ENCODE measurements around the gene MCU.
"Not testable (repeated sequence)": the region's sequence is repeated elsewhere in the genome, so short reads cannot be mapped to it uniquely, and the experiment has no call there.

Gene MCU

DNA sequence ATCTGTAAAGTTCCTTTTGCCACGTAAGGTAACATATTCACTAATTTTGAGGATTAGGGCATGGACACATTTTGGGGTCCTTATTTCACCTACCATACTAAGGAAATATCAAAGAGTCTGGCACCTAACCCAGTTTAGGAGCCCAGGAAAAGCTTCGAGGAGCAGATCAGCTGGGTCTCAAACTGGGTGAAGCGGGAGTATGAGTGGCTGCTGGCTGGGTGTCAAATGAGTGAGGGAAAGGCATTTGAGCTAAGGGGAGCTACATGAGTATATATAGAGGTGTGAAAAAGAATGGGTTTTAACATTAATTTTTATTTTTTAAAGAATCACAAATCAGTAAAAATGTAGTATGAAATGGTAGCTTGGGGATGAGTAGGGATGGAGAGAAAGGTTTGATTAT is 71.3 kb downstream of the MCU start:
- DNase-seq, result no peak

DNA sequence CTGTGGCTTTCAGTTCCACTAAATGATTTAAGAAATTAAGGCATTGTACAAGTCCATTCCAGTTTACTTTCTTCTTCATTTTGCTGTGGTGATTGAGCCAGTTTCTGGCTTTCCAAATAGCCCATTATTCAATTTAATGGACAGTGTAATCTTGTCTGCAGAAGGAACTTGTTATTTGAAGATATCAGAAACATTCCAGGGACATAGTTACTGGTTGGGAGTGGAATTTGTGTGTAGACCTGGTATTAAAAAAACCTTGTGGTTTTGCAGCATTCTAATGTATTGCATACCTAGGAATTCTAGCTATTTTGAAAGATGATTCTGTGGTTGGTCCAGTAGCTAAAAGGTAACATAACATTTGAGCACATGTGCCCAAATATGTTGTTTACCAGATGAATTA is 72.2 kb downstream of the MCU start:
- DNase-seq, result peak; percentile 82

DNA sequence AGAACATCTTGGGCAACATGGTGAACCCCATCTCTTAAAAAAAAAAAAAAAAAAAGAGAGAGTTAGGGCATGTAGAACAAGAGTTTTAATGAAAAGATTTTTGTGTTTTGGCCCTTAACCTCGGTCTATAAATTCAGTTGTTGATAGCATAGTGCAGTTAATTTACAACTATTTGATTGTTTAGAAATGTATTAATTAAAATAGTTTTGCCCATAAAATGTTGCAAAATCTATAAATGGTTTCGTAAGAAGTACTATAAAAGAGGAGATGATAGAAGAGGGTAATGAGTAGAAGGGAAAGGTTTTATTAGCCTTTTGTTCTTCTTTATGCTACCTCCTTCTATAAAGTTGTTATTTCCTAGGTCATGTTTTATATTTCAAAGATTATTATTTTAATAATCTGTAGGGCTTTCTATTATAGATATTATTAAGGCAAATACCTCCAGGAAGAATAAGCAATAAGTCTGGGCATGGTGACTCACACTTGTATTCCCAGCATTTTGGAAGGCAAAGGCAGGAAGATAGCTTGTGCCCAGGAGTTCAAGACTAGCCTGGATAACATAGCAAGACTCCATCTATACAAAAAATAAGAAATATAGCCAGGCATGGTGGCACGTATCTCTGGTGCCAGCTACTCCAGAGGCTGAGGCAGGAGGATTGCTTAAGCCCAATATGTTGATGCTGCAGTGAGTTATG is 73.3 kb downstream of the MCU start:
- no peak for DNase-seq

DNA sequence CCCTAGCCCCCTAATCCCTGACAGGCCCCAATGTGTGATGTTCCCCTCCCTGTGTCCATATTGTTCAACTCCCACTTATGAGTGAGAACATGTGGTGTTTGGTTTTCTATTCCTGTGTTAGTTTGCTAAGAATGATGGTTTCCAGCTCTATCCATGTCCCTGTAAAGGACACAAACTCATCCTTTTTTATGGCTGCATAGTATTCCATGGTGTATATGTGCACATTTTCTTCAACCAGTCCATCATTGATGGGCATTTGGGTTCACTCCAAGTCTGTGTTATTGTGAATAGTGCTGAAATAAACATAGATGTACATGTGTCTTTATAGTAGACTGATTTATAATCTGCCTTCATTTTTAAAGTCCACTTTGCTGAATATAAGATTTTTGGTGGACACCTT is 79.3 kb downstream of the MCU start:
- not testable (repeated sequence) for DNase-seq

GRCh38 chr10:72772031-72772430 is 80.1 kb downstream of the MCU start:
- no peak for DNase-seq

DNA sequence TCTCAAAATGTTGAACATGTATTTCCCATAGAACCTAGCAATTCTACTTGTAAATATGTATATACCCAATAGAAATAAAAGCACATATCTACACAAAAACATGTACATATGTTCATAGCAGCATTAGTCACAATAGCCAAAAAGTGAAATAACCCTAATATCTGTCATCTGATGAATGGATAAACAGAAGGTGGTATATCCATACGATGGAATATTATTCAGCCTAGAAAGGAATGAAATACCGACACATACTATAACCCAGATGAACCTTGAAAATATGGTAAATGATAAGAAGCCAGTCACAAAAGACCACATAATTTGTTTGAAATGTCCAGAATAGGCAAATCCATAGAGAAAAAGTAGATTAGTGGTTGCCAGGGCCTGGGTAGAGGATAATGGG is 87.9 kb downstream of the MCU start:
- no peak for DNase-seq

GRCh38 chr10:72782649-72783330 is 90.8 kb downstream of the MCU start:
- no peak for DNase-seq

DNA sequence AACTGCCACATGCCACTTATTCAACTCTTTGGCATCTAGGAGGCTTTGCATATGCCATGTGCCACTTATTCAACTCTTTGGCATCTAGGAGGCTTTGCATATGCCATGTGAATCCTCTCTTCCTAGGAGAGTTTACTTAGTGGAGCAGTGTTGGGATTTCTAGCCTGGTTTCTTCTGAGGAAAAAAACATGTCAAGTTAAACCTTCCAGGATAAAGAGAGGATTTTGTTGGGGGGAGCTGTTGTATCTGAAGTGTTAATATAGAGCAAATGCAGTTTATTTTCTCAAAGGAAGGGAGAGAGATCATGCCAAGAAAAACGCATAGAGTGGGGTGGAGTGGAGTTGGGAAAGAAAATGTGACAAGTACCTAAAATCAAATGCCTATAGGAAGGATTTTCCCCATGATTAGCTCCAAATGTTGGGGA is 91.5 kb downstream of the MCU start:
- no peak for DNase-seq

DNA sequence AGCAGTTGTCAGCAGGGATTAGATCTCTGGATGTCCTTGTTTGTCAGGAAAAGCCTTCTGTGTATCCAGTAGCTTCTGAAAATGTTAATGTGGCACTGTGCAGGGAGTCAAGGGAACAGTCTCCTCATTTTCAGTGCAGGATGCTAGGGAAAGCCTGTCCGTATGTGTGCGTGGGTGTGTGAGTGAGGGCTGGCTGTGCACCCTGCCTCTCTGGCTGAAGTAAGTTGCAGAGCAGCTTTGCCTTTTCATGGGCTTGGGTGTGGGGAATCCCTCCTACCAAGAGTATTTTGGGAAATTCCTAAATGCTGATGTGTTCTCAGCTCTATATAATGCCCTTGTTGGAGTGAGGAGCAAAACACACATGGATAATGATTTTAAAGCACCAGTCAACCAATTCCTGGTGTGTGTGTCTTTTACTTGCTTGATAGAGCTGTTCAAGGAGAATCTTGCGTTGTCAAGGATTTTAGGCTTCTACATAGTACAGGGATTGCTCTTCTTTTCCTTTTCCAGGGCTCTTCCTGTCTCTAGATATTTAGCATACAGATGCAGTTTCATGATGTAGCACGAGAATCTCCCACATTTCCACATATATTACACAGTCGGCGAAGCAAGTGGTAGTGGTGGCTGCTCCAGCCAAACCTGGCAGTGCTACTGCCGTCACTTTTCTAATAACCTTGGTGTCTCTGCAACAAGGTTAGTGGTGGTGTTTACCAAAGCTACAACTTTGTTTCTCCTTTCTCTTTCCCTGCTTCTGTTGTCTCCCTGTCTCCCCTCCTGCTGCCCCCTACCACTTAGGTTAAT is 92.8 kb downstream of the MCU start:
- DNase-seq, result peak; percentile 82

- no peak for DNase-seq
Observed at GRCh38 chr10:72785409-72785808, 93.5 kb downstream of the MCU start.

DNA sequence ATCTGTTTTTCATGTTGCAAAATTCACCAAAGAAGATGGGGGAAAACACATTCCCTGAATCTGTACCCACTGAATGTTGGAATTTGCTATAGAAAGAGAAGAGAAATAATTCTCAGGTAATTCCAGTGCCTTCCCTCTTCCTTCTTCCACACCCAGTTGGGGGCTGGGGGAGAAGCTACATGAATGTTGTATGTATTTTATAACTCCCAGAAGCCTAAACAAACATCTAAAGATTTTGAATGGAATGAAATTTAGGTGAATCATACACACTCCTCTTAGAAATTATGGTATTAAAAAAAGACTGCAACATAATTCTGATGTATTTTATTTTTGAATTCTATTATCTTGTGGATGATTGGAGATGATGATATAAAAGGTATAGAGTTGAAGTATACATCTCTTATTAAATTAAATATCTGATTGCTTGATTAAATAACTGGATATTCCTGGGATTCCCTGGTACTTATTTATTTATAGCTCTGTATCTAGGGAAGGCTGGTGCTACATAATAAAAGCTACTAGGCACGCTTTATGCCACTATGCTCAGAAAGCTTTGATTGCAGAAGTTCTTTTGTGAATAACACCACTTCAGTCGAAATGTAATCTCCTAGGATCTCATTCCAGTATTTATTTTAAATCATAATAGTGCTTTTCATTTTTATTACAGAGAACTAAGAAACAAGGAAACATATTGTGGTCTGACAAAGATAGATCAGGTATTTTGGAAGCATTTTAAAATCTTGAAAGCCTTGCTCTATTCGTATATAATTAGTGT is 98.5 kb downstream of the MCU start:
- no peak for DNase-seq

GRCh38 chr10:72792288-72792687 is 100.3 kb downstream of the MCU start:
- no peak for DNase-seq

GRCh38 chr10:72793752-72794151 is 101.8 kb downstream of the MCU start:
- DNase-seq, result no peak

GRCh38 chr10:72794260-72794659 is 102.3 kb downstream of the MCU start:
- DNase-seq, result no peak

DNA sequence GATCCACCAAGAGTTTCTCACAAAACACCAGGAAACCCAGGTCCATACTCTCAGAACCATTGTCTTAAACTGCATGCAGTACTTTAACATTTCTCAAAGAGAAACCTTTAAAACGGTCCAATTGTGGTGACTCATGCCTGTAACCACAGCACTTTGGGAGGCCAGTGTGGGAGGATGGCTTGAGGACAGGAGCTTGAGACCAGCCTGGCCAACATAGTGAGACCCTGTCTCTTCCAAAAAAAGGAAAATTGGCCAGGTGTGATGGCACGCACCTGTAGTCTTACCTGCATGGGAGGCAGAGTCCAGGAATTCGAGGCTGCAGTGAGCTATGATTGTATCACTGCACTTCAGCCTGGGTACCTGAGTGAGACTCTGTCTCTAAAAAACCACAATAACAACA is 104.1 kb downstream of the MCU start:
- no peak for DNase-seq

DNA sequence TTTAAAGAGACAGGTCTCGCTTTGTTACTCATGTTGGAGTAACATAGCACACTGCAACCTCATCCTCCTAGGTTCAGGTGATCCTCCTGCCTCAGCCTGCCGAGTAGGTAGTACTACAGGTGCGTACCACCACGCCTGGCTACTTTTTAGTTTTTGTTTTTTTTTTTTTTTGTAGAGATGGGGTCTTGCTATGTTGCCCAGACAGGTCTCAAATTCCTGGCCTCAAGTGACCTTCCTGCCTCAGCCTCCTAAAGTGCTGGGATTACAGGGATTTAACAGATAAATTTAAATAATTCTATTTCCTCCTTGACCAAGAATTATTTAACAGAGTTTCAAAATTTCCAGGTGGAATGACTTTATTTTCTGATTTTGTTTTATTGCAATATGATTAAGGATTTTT is 104.6 kb downstream of the MCU start:
- no peak for DNase-seq

GRCh38 chr10:72800000-72800740 is 108.2 kb downstream of the MCU start:
- no peak for DNase-seq

- DNase-seq, result no peak
Observed at GRCh38 chr10:72800741-72801092, 108.8 kb downstream of the MCU start.

GRCh38 chr10:72801263-72801868 is 109.4 kb downstream of the MCU start:
- DNase-seq, result no peak

DNA sequence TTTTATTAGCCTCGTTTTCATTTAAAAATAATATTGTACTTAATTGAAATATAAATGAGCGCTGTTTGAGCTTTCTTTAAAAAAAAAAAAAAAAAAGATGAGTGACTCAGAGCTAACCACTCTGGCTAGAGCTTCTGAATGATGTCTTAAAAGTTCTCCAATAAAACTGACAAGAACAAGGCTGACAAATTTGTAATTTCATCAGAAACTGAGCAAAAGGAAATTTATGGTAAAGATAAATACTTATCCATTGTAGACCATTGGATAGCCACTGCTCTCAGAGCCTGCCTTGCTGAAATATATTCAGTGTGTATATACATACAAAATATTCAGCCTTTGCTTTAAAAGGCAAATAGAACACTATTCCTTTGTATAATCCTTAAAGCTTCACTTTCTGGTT is 110.4 kb downstream of the MCU start:
- peak; percentile 36 for DNase-seq

- DNase-seq, result peak; percentile 77
Observed at GRCh38 chr10:72802763-72803505, 111.0 kb downstream of the MCU start.
